CD4-positive, alpha-beta T cell treated with Interleukin-4 for 4 hours (primary cell): ENCODE results near the gene RRAD.
"Not testable (repeated sequence)": the region's sequence is repeated elsewhere in the genome, so short reads cannot be mapped to it uniquely, and the experiment has no call there.

ENCODE experiments used
- DNase-seq: peaks from one replicate; pipeline ENCODE4 v3.0.0-alpha.2; 2020

The RRAD gene

GRCh38 chr16:66898207-66898606, 27.1 kb downstream of the RRAD start:
- DNase-seq = no peak

- not testable (repeated sequence) for DNase-seq
Measured at GRCh38 chr16:66896682-66897081, 28.7 kb downstream of the RRAD start.

GRCh38 chr16:66895999-66896398, 29.3 kb downstream of the RRAD start:
- DNase-seq = no peak

- DNase-seq = no peak
Measured at GRCh38 chr16:66895689-66895979, 29.7 kb downstream of the RRAD start.

- DNase-seq = peak; percentile 56
Measured at GRCh38 chr16:66894948-66895688, 30.2 kb downstream of the RRAD start.

GRCh38 chr16:66894055-66894454, 31.3 kb downstream of the RRAD start:
- no peak for DNase-seq

GRCh38 chr16:66891797-66892196, 33.5 kb downstream of the RRAD start:
- DNase-seq = no peak

- no peak for DNase-seq
Measured at GRCh38 chr16:66891360-66891759, 34.0 kb downstream of the RRAD start.

GRCh38 chr16:66890799-66891198, 34.5 kb downstream of the RRAD start:
- no peak for DNase-seq

GRCh38 chr16:66889622-66890021, 35.7 kb downstream of the RRAD start:
- DNase-seq = no peak

GRCh38 chr16:66888647-66889615, 36.4 kb downstream of the RRAD start:
- no peak for DNase-seq

- DNase-seq = no peak
Measured at GRCh38 chr16:66886914-66887313, 38.4 kb downstream of the RRAD start.

- DNase-seq = no peak
Measured at GRCh38 chr16:66886321-66886720, 39.0 kb downstream of the RRAD start.

- no peak for DNase-seq
Measured at GRCh38 chr16:66885491-66885890, 39.8 kb downstream of the RRAD start.

GRCh38 chr16:66882702-66883101, 42.6 kb downstream of the RRAD start:
- DNase-seq = no peak

GRCh38 chr16:66881964-66882508, 43.3 kb downstream of the RRAD start:
- no peak for DNase-seq

GRCh38 chr16:66881560-66881959, 43.8 kb downstream of the RRAD start:
- no peak for DNase-seq

GRCh38 chr16:66881014-66881417, 44.3 kb downstream of the RRAD start:
- DNase-seq = no peak

- peak; percentile 92 for DNase-seq
Measured at GRCh38 chr16:66880288-66881013, 44.9 kb downstream of the RRAD start, which contains the start of gene PDP2. PDP2 (plus strand) TSS chr16:66880515; CDS start chr16:66884285, 3,770 bp downstream.

GRCh38 chr16:66878067-66878466, 47.3 kb downstream of the RRAD start:
- peak; percentile 46 for DNase-seq

GRCh38 chr16:66874079-66874775, 51.1 kb downstream of the RRAD start:
- no peak for DNase-seq

GRCh38 chr16:66873685-66874055, 51.7 kb downstream of the RRAD start:
- no peak for DNase-seq
